Heart left ventricle (tissue), 13 donors: ENCODE results near the gene PRTG.

Experiments
- CTCF ChIP-seq, 12 donors: fragments of 200-600 bp; sonication (generic) in 4 of 12; IDR thresholded peaks; one replicate each; pipeline versions ENCODE4 v1.5.0 to v1.8.0; 2018 to 2022; ENCODE audit warnings: antibody characterized with exemption in 12 of 12, mild to moderate bottlenecking in 5 of 12
- POLR2A ChIP-seq, 2 donors: fragments of 450-650 bp; IDR thresholded peaks; one replicate each; pipeline ENCODE4 v1.6.1; 2017; ENCODE audit warnings: antibody characterized with exemption in 2 of 2, mild to moderate bottlenecking in 2 of 2, moderate library complexity in 2 of 2
- donor health status: ischemic (EF 13 %, LVEDD 7.1; RV severe dilation, severe dysfunction).
- donor health status: DM: no; HTN: yes; CAD: no.
- donor health status: DM: no; HTN: no; CAD: no.
- donor health status: ischemic (EF 25% LVEDD 6.9; RV normal size, moderate dysfunction).
- donor health status: ischemic (EF 25% LVEDD 5.7; RV mildly dilated, moderate dysfunction).
- donor health status: ischemic (EF 35%, LVEDD 5.7; RV mildly dilated, moderate dysfunction).
- donor health status: nonischemic (EF 11% LVEDD 7.7; RV severe dilation, severe dysfunction).
- donor health status: DM: yes; HTN: yes; CAD: no.
- donor health status: PGD.
- donor health status: ischemic (EF 29% LVEDD 5.4; RV normal size, mild dysfunction).
- donor health status: nonischemic (EF 23%, LVEDD 6.1; RV moderate dilation, normal function).

DNA sequence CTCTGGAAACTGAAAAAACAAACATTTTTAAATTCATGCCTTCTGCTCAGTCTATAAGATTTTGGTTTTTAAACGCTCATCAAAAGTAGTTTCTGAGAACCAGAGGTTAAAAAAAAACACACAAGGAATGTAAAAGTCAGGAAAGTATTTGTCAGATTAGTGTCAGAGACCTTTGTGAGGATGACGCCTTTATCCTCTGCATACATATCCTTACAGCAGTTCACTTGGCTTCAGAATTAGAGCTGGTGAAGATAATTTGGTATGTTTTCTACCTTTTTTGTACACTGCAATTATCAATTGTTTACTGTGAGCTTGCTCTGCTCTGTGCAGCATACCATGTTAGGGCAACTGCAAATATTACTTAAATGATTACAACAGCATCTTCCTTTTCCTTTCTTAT lies 8.3 kb downstream of the PRTG start:
- TF ChIP-seq CTCF (IDR thresholded peaks at IDR 0.05) (no peak), POLR2A (IDR thresholded peaks at IDR 0.05) (no peak)
